Testis (tissue), 3 donors: ENCODE measurements around the gene NPDC1. TPM values are rescaled to one million over a fixed set of nuclear protein-coding genes. Genes with fewer than 3 reads are reported as not detected.

Experiments
- DNase-seq: peaks from one replicate; pipeline ENCODE4 v3.0.0-alpha.2; 2019
- H3K27ac ChIP-seq, 2 donors: fragments of 200-600 bp; sonication (generic); one replicate each; pipeline ENCODE4 v1.5.1; 2019
- H3K27me3 ChIP-seq: fragments of 200-600 bp; sonication (generic); one replicate; pipeline ENCODE4 v1.5.1; 2019
- H3K36me3 ChIP-seq: fragments of 200-600 bp; sonication (generic); one replicate; pipeline ENCODE4 v1.5.1; 2017; ENCODE audit warnings: low read depth; ENCODE audit errors: missing control alignments
- H3K4me1 ChIP-seq: fragments of 200-600 bp; sonication (generic); one replicate; pipeline ENCODE4 v1.5.1; 2019
- H3K4me3 ChIP-seq, 2 donors: fragments of 200-600 bp; sonication (generic); one replicate each; pipeline ENCODE4 v1.5.1; 2017 to 2019
- H3K9me3 ChIP-seq: fragments of 200-600 bp; sonication (generic); one replicate; pipeline ENCODE4 v1.5.1; 2017
- CTCF ChIP-seq, 3 experiments: fragments of 450-650 bp in 2 of 3; fragments of 200-600 bp in 1 of 3; sonication (generic) in 1 of 3; IDR thresholded peaks; one replicate each; pipeline ENCODE4 v1.5.1; 2016 to 2019; ENCODE audit warnings: antibody characterized with exemption in 3 of 3, mild to moderate bottlenecking in 2 of 3, moderate library complexity in 1 of 3
- POLR2A ChIP-seq: fragments of 450-650 bp; IDR thresholded peaks from one replicate; pipeline ENCODE4 v1.6.1; 2017; ENCODE audit warnings: antibody characterized with exemption, mild to moderate bottlenecking, moderate library complexity
- WGBS, 2 donors: methylation state at CpG; one replicate each; pipeline ENCODE4 v1.1.5; 2018; 5-methylcytosine and 5-hydroxymethylcytosine counted together
- intact Hi-C: fragments of 100-400 bp; cut with DNase I; formaldehyde crosslinking; loops from one replicate; pipeline ENCODE4 v1.15.1; 2023; ENCODE audit warnings: low total_unique reads
- polyA plus RNA-seq: library from polyadenylated mRNA; stranded (reverse); fragments of 350-450 nt; fragmentation: Illumina TruSeq; extraction: RNeasy Lipid Tissue Mini Kit (QIAGEN cat#74804); gene quantifications from one replicate; pipeline ENCODE4 v1.2.3, GENCODE V29; 2014; ENCODE audit warnings: low read depth, low replicate concordance; ENCODE audit not compliant: insufficient read depth
- total RNA-seq, 2 donors: library from RNA; depleted of rRNA; stranded (reverse); fragments of >200 nt; gene quantifications; one replicate each; pipeline ENCODE4 v1.2.3, GENCODE V29; 2016

The NPDC1 gene
- total and polyA plus RNA-seq, 3 donors from 2014 or later: 47.7 to 103 (median 75.9) TPM

- peaks cover 34% of the 10 kb centered on the region for H3K4me1 ChIP-seq
- WGBS, 2 donors: 65 to 71% methylated on average over 17 of the region's 17 CpGs
These were observed 10.9 kb upstream of the NPDC1 start for GRCh38 chr9:137056739-137057415.

GRCh38 chr9:137055385-137056364 lies 9.7 kb upstream of the NPDC1 start:
- Histone ChIP-seq H3K4me1 (peaks cover 34% of the 10 kb centered on the region), H3K36me3 (no peaks in the 10 kb centered on the region), H3K9me3 (no peaks in the 10 kb centered on the region), H3K27me3 (no peaks in the 10 kb centered on the region), H3K4me3 (no peak overlapping the region), H3K27ac (peak overlapping the region in 1 of 2 donors; percentile 65)
- intact Hi-C loops: no loop called here
- DNase-seq: peak; percentile 93
- 33 to 44% methylated on average over 18 to 27 of the region's 28 CpGs for WGBS, 2 donors
- TF ChIP-seq POLR2A (no peak), CTCF (IDR thresholded peaks at IDR 0.05) (no peak)

More at GRCh38 chr9:137056739-137057415, 10.9 kb upstream of the NPDC1 start:
- intact Hi-C loops: no loop called here
- DNase-seq: peak; percentile 34
- Histone ChIP-seq H3K4me3 (no peak overlapping the region), H3K36me3 (no peaks in the 10 kb centered on the region), H3K27ac (no peak overlapping the region), H3K27me3 (no peaks in the 10 kb centered on the region), H3K9me3 (no peaks in the 10 kb centered on the region)
- no peak for TF ChIP-seq POLR2A
- TF ChIP-seq CTCF (IDR thresholded peaks at IDR 0.05): no peak

GRCh38 chr9:137054932-137055384 lies 9.0 kb upstream of the NPDC1 start:
- Histone ChIP-seq H3K27me3 (no peaks in the 10 kb centered on the region), H3K4me3 (no peak overlapping the region), H3K4me1 (peaks cover 34% of the 10 kb centered on the region), H3K27ac (peak overlapping the region; percentile 10 to 65), H3K36me3 (no peaks in the 10 kb centered on the region), H3K9me3 (no peaks in the 10 kb centered on the region)
- TF ChIP-seq POLR2A (no peak), CTCF (IDR thresholded peaks at IDR 0.05) (no peak)
- 60 to 67% methylated on average over 3 to 15 of the region's 17 CpGs for WGBS, 2 donors
- no peak for DNase-seq
- intact Hi-C loops: no loop called here

- H3K27ac ChIP-seq: peak within 1 kb of the TSS; percentile 10 to 65
- H3K4me3 ChIP-seq: peak within 1 kb of the TSS; percentile 44 to 60
- peak; percentile 41 for DNase-seq
- intact Hi-C loops: no loop called here
- H3K36me3 ChIP-seq: no peaks in the 10 kb centered on the region
- H3K4me1 ChIP-seq: peaks cover 34% of the 10 kb centered on the region
- H3K27me3 ChIP-seq: no peaks in the 10 kb centered on the region
- no peaks in the 10 kb centered on the region for H3K9me3 ChIP-seq
- TF ChIP-seq CTCF (IDR thresholded peaks at IDR 0.05): no peak
- no peak for TF ChIP-seq POLR2A
- 32 to 40% methylated on average over 2 to 32 of the region's 90 CpGs for WGBS, 2 donors
These were observed 8.3 kb upstream of the NPDC1 start, which contains the start of gene ENTPD2 for GRCh38 chr9:137053944-137054931. ENTPD2 (minus strand) TSS chr9:137054061; CDS start chr9:137053997, 64 bp downstream.
